Mononuclear cell (primary cell): Measurements from ENCODE around the gene SPDYE6. TPM values are rescaled to one million over a fixed set of nuclear protein-coding genes. Genes with fewer than 3 reads are reported as not detected.
"Not testable (repeated sequence)": the region's sequence is repeated elsewhere in the genome, so short reads cannot be mapped to it uniquely, and the experiment has no call there.

Experiments used
- H3K27me3 ChIP-seq: 2 replicates; pipeline ENCODE4 v1.6.0; 2011; ENCODE audit warnings: low read length, control low read depth; ENCODE audit not compliant: insufficient read depth
- H3K4me1 ChIP-seq: 2 replicates; pipeline ENCODE4 v1.5.1; 2011; ENCODE audit warnings: mild to moderate bottlenecking, low read length, control low read depth; ENCODE audit not compliant: insufficient read depth
- H3K4me3 ChIP-seq: 2 replicates; pipeline ENCODE4 v1.5.1; 2011; ENCODE audit warnings: mild to moderate bottlenecking, low read length, moderate library complexity
- H3K9me3 ChIP-seq: 2 replicates; pipeline ENCODE4 v1.5.1; 2011; ENCODE audit warnings: low read depth, mild to moderate bottlenecking, control low read depth, low read length
- total RNA-seq: library from RNA; depleted of rRNA; stranded (reverse); fragments of >200 nt; gene quantifications from one replicate; pipeline ENCODE4 v1.2.3, GENCODE V29; 2012

Gene SPDYE6
- total RNA-seq, 1 donor = not detected

- Histone ChIP-seq H3K4me3 (no peak overlapping the region), H3K27me3 (no peaks in the 10 kb centered on the region), H3K9me3 (no peaks in the 10 kb centered on the region), H3K4me1 (peaks cover 30% of the 10 kb centered on the region)
Measured at GRCh38 chr7:102310414-102310815, 45.8 kb downstream of the SPDYE6 start.

- no peaks in the 10 kb centered on the region for H3K27me3 ChIP-seq
- H3K4me3 ChIP-seq = no peak overlapping the region
Measured at GRCh38 chr7:102306916-102307677, 49.1 kb downstream of the SPDYE6 start.

GRCh38 chr7:102305414-102306268 is 50.6 kb downstream of the SPDYE6 start:
- Histone ChIP-seq H3K9me3 (no peaks in the 10 kb centered on the region), H3K4me3 (no peak overlapping the region), H3K27me3 (no peaks in the 10 kb centered on the region), H3K4me1 (peaks cover 50% of the 10 kb centered on the region)

More at GRCh38 chr7:102306916-102307677, 49.1 kb downstream of the SPDYE6 start:
- Histone ChIP-seq H3K4me1 (peaks cover 50% of the 10 kb centered on the region), H3K9me3 (no peaks in the 10 kb centered on the region)

GRCh38 chr7:102304668-102305067 is 51.6 kb downstream of the SPDYE6 start:
- Histone ChIP-seq H3K27me3 (no peaks in the 10 kb centered on the region), H3K9me3 (no peaks in the 10 kb centered on the region), H3K4me3 (no peak overlapping the region), H3K4me1 (peaks cover 50% of the 10 kb centered on the region)

- Histone ChIP-seq H3K4me3 (no peak overlapping the region), H3K9me3 (no peaks in the 10 kb centered on the region), H3K27me3 (no peaks in the 10 kb centered on the region), H3K4me1 (peaks cover 50% of the 10 kb centered on the region)
Measured at GRCh38 chr7:102303669-102304422, 52.4 kb downstream of the SPDYE6 start.

- peaks cover 36% of the 10 kb centered on the region for H3K4me1 ChIP-seq
- no peak overlapping the region for H3K4me3 ChIP-seq
- no peaks in the 10 kb centered on the region for H3K9me3 ChIP-seq
Measured at GRCh38 chr7:102302025-102302424, 54.2 kb downstream of the SPDYE6 start.

GRCh38 chr7:102301367-102301766 is 54.9 kb downstream of the SPDYE6 start:
- H3K4me1 ChIP-seq = peaks cover 29% of the 10 kb centered on the region
- not testable (repeated sequence) for H3K9me3 ChIP-seq, H3K27me3 ChIP-seq, H3K4me3 ChIP-seq

More at GRCh38 chr7:102302025-102302424, 54.2 kb downstream of the SPDYE6 start:
- no peaks in the 10 kb centered on the region for H3K27me3 ChIP-seq

- Histone ChIP-seq H3K4me1 (peaks cover 23% of the 10 kb centered on the region), H3K27me3 (no peaks in the 10 kb centered on the region), H3K9me3 (no peaks in the 10 kb centered on the region), H3K4me3 (no peak overlapping the region)
Measured at GRCh38 chr7:102300643-102301221, 55.5 kb downstream of the SPDYE6 start.

GRCh38 chr7:102297487-102298218 is 58.6 kb downstream of the SPDYE6 start:
- no peaks in the 10 kb centered on the region for H3K27me3 ChIP-seq
- H3K4me1 ChIP-seq = no peaks in the 10 kb centered on the region
- H3K9me3 ChIP-seq = no peaks in the 10 kb centered on the region
- no peak overlapping the region for H3K4me3 ChIP-seq

- Histone ChIP-seq H3K4me3 (no peak overlapping the region), H3K9me3 (no peaks in the 10 kb centered on the region), H3K4me1 (peaks cover 6% of the 10 kb centered on the region), H3K27me3 (no peaks in the 10 kb centered on the region)
Measured at GRCh38 chr7:102296514-102296913, 59.7 kb downstream of the SPDYE6 start.

- H3K4me1 ChIP-seq = peaks cover 10% of the 10 kb centered on the region
- H3K4me3 ChIP-seq = no peak overlapping the region
- no peaks in the 10 kb centered on the region for H3K27me3 ChIP-seq
- H3K9me3 ChIP-seq = no peaks in the 10 kb centered on the region
Measured at GRCh38 chr7:102296179-102296438, 60.1 kb downstream of the SPDYE6 start.

Other genes with a start within 250 kb of the SPDYE6 start
- gene SH2B2, start 69.6 kb downstream of the SPDYE6 start, total RNA-seq = 9.2 TPM
- 30.7 TPM for gene PRKRIP1, start 39.9 kb upstream of the SPDYE6 start, total RNA-seq
- gene ORAI2, start 77.1 kb upstream of the SPDYE6 start, total RNA-seq = 33.7 TPM
- 6.5 TPM for gene ALKBH4, start 108.4 kb upstream of the SPDYE6 start, total RNA-seq
- 7.0 TPM for gene LRWD1, start 108.5 kb upstream of the SPDYE6 start, total RNA-seq
- gene POLR2J, start 122.5 kb upstream of the SPDYE6 start, total RNA-seq = 31.6 TPM
- 9.3 TPM for gene RASA4B, start 161.3 kb upstream of the SPDYE6 start, total RNA-seq
- gene UPK3BL2, start 187.3 kb upstream of the SPDYE6 start, total RNA-seq = 15.0 TPM
- 0.21 TPM for gene SPDYE2, start 194.8 kb upstream of the SPDYE6 start, total RNA-seq
- gene POLR2J3, start 216.1 kb upstream of the SPDYE6 start, total RNA-seq = 115 TPM